ENCODE measurements around the gene JDP2.

JDP2 gene

DNA sequence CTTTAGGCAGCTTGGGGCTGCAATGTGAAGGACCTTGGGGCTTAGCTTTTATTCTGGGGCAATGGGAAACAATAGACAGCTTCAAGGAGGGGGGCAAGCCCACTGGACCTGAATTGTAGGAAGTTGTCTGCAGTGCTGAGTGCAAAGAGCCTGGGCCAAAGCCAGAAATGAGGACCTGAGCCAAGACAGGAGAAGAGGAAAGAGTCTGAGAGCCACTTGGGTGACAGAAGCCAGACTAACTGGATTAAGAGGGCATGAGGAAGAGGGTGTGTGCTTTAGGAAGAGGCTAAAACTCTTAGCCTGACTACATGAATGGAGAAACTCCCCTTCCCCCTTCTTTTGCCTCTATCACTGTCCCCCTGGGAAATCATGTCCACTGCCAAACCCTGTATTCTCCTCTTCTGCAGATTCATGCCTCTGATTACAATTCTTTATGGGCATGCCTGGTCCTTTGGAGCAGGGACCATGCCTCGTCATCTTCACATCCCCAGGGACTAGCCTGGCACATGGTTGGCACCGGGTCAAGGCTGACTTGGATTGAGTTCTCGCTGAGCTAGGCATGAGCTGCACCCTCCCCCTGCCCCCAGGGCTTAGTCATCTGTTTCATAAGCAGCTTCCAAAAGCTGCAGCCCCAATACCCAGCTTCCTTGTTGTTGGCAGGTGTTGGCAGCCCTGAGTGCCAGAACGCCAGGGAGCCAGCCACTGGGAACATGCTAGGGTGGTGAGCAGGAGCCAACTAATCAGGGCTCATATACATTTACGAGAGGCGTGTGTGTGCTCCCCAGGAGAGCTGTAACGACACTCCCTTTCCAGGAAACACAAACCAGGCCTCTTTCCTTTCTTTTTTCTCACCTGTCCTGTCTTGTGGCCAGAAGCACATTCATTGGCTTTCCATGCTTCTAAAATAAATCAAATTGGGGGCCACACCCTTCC lies 27.7 kb upstream of the JDP2 start:
- TF ChIP-seq, protein P1, sequence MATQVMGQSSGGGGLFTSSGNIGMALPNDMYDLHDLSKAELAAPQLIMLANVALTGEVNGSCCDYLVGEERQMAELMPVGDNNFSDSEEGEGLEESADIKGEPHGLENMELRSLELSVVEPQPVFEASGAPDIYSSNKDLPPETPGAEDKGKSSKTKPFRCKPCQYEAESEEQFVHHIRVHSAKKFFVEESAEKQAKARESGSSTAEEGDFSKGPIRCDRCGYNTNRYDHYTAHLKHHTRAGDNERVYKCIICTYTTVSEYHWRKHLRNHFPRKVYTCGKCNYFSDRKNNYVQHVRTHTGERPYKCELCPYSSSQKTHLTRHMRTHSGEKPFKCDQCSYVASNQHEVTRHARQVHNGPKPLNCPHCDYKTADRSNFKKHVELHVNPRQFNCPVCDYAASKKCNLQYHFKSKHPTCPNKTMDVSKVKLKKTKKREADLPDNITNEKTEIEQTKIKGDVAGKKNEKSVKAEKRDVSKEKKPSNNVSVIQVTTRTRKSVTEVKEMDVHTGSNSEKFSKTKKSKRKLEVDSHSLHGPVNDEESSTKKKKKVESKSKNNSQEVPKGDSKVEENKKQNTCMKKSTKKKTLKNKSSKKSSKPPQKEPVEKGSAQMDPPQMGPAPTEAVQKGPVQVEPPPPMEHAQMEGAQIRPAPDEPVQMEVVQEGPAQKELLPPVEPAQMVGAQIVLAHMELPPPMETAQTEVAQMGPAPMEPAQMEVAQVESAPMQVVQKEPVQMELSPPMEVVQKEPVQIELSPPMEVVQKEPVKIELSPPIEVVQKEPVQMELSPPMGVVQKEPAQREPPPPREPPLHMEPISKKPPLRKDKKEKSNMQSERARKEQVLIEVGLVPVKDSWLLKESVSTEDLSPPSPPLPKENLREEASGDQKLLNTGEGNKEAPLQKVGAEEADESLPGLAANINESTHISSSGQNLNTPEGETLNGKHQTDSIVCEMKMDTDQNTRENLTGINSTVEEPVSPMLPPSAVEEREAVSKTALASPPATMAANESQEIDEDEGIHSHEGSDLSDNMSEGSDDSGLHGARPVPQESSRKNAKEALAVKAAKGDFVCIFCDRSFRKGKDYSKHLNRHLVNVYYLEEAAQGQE (IDR thresholded peaks at IDR 0.05; ENCODE audit: low read depth) = no peak
- TF ChIP-seq TAF1 (IDR thresholded peaks at IDR 0.05; ENCODE audit: low read depth) (no peak), EP300 (IDR thresholded peaks at IDR 0.05; ENCODE audit: borderline replicate concordance) (peak; percentile 89), NFIC (IDR thresholded peaks at IDR 0.05) (peak; percentile 99), TEAD4 (IDR thresholded peaks at IDR 0.05) (peak; percentile 81), EGR1 (IDR thresholded peaks at IDR 0.05) (no peak), FOXM1 (IDR thresholded peaks at IDR 0.05; ENCODE audit: borderline replicate concordance, low read depth) (peak; percentile 73; the same call in 1 of the 2 replicates), CREB1 (IDR thresholded peaks at IDR 0.05; ENCODE audit: low read depth) (no peak), CEBPB (IDR thresholded peaks at IDR 0.05) (peak; percentile 81), TCF12 (IDR thresholded peaks at IDR 0.05; ENCODE audit: low read depth) (peak; percentile 98), YY1 (IDR thresholded peaks at IDR 0.05; ENCODE audit: low read depth) (0 out of 2 replicates have a peak, but pooled peaks have one; percentile 39), RAD21 (IDR thresholded peaks at IDR 0.05; ENCODE audit: low read depth) (peak; percentile 22), ZBTB7A (IDR thresholded peaks at IDR 0.05; ENCODE audit: low read depth) (no peak)
- TF ChIP-seq, protein P2, sequence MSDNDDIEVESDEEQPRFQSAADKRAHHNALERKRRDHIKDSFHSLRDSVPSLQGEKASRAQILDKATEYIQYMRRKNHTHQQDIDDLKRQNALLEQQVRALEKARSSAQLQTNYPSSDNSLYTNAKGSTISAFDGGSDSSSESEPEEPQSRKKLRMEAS (IDR thresholded peaks at IDR 0.05) = peak; percentile 99
- TF ChIP-seq, protein P3, sequence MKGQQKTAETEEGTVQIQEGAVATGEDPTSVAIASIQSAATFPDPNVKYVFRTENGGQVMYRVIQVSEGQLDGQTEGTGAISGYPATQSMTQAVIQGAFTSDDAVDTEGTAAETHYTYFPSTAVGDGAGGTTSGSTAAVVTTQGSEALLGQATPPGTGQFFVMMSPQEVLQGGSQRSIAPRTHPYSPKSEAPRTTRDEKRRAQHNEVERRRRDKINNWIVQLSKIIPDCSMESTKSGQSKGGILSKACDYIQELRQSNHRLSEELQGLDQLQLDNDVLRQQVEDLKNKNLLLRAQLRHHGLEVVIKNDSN (IDR thresholded peaks at IDR 0.05) = no peak

DNA sequence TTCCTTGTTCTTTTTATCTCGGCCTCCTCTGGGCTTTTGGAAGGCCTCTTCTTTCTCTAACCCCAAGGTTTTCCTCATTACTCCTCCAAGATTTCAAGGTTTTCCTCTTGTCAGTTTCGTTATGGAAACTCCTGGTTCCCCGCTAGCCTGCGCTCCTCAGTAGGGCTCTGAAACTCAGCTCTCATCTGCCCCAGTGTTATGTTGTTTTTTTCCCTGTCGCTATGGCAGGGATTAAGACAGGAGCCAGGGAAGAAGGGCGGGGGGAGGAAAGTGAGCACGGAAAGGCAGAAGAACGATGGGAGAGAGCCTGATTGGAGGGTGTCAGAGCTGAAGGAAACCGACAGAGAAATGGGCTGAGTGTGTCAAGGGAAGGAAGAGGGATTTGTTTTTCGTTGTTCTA lies 26.5 kb upstream of the JDP2 start:
- TF ChIP-seq, protein P3 (IDR thresholded peaks at IDR 0.05) = no peak
- TF ChIP-seq, protein P1 (IDR thresholded peaks at IDR 0.05; ENCODE audit: low read depth) = no peak

DNA sequence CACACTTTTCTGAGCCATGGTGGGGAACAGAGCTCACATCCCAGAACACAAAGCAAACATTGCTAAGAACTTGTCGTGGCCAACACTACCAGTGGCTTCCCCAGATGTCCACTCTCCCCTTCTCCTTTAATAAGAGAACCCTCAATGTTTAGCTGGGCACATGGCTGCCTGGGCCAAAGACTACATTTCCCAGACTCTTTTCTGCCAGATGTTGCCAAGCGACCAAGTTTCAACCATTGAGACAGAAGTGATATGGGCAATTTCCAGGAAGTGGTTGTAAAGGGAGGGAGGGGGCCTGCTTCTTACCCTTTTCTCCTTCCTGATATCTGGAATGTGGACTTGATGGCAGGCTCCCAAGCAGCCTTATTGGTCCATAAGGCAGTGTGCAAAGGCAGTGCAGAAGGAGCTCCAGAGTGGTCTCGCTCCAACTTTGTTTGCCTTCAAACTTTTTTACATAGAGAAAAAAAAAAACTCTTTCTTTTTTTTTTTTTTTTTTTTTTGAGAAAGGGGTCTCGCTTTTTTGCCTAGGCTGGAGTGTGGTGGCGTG lies 24.9 kb upstream of the JDP2 start:
- TF ChIP-seq CREB1 (IDR thresholded peaks at IDR 0.05; ENCODE audit: low read depth) (no peak), YY1 (IDR thresholded peaks at IDR 0.05; ENCODE audit: low read depth) (peak; percentile 61; the same call in 1 of the 2 replicates)

DNA sequence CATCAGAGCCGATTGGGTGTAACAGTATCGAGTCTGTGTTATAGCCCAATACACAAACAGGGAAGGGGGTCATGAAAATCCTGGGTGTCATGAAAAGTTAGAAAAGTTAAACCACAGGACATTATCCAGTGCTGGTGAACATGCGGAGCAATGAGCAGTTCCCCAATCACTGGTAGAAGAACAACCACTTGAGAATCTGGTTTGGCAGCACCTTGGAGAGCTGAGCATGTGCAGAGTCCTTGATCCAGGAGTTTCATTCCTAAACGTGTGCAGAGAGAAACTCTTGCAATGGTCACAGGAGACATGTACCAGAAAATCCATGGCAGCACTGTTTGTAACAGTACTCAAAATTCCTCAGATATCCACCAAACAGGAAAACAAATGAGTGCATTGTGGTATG lies 23.0 kb upstream of the JDP2 start:
- TF ChIP-seq, protein P1 (IDR thresholded peaks at IDR 0.05; ENCODE audit: low read depth) = peak; percentile 60
- TF ChIP-seq RAD21 (IDR thresholded peaks at IDR 0.05; ENCODE audit: low read depth) (no peak), FOXM1 (IDR thresholded peaks at IDR 0.05; ENCODE audit: borderline replicate concordance, low read depth) (no peak), TAF1 (IDR thresholded peaks at IDR 0.05; ENCODE audit: low read depth) (no peak), NFIC (IDR thresholded peaks at IDR 0.05) (no peak), CREB1 (IDR thresholded peaks at IDR 0.05; ENCODE audit: low read depth) (no peak)

DNA sequence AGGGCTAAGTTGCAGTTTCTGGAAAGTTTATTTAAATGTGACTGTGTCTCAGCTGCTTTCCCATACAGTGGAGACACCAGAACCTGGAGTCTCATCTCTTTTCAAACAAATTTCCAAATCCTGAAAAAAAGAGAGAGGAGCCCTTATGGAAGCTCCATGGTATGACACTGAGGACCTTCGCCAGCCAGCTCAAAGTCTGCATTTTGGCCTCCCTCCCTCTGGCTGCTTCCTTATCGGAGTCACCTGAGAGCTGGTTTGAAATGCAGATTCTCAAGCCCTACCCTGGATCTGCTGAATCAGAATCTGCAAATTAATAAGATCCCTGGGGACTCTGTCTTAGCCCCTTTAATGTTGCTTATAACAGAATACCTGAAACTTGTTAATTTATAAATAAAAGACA lies 21.7 kb upstream of the JDP2 start:
- TF ChIP-seq ZBTB7A (IDR thresholded peaks at IDR 0.05; ENCODE audit: low read depth) (no peak), TCF12 (IDR thresholded peaks at IDR 0.05; ENCODE audit: low read depth) (no peak), YY1 (IDR thresholded peaks at IDR 0.05; ENCODE audit: low read depth) (no peak), NFIC (IDR thresholded peaks at IDR 0.05) (no peak), FOXM1 (IDR thresholded peaks at IDR 0.05; ENCODE audit: borderline replicate concordance, low read depth) (no peak), EGR1 (IDR thresholded peaks at IDR 0.05) (no peak), CREB1 (IDR thresholded peaks at IDR 0.05; ENCODE audit: low read depth) (no peak), TEAD4 (IDR thresholded peaks at IDR 0.05) (no peak), EP300 (IDR thresholded peaks at IDR 0.05; ENCODE audit: borderline replicate concordance) (no peak), RAD21 (IDR thresholded peaks at IDR 0.05; ENCODE audit: low read depth) (no peak), CEBPB (IDR thresholded peaks at IDR 0.05) (no peak), TAF1 (IDR thresholded peaks at IDR 0.05; ENCODE audit: low read depth) (no peak)
- TF ChIP-seq, protein P1 (IDR thresholded peaks at IDR 0.05; ENCODE audit: low read depth) = no peak
- TF ChIP-seq, protein P2 (IDR thresholded peaks at IDR 0.05) = no peak
- TF ChIP-seq, protein P3 (IDR thresholded peaks at IDR 0.05) = no peak

Measured in Ishikawa (cell line).